HG02885 (cell line): ENCODE data around the gene ADAM12.

Experiments
- ATAC-seq: cut with Tn5 transposase; IDR thresholded peaks from one replicate; pipeline ENCODE4 v1.9.1; 2021; ENCODE audit warnings: mild to moderate bottlenecking; ENCODE audit not compliant: unreplicated experiment, poor library complexity

The ADAM12 gene

DNA sequence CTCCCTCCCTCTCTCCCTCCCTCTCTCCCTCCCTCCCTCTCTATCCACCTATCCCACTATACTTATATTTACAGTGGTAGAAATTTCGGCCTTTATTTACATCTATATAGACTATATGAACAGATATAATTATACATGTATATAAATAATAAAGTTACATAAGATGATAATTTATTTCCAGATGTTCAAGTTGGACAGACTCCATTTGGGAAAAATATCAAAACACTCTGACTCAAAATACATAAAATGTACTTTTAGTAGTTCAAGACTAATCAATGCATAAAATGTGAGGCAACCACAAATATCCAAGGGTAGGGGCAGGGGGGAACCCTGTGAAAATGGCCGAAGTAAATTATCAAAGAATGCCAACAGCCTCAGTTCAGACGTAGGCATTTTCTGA lies 288.9 kb downstream of the ADAM12 start:
- ATAC-seq = no peak

- no peak for ATAC-seq
These were observed 290.1 kb downstream of the ADAM12 start for GRCh38 chr10:126098226-126098581.

DNA sequence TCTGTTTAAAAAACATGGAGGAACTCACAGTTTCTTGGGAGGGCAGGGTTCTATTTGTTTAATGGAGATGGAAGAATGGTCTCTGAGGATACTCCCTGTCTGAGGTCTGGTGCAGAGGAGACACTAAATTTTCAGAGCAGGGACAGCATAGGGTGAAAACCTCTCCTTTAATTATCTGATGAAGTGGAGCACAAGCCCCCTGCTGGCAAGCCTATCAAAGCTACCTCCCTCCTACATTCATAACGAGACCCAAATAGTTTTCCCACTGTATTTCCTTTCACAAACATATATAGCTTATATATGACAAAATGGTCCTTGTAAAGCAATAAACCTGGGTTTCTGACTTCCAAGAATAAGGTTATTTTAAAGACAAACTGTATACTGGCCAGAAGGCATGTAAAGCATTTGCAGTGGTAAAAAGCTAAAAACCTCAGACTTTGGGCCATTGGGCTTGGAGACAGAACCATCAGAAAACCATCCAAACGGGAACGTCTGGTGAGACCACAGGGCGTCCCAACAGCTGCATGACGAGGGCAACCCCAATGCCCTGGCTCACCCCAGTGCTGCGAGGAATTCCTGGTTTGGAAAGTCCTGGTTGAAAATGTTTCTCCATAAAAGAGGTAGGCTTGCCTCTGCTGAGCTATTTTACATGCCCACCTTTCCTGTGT lies 290.6 kb downstream of the ADAM12 start:
- no peak for ATAC-seq

- ATAC-seq = no peak
These were observed 293.7 kb downstream of the ADAM12 start for GRCh38 chr10:126094537-126094936.

- no peak for ATAC-seq
These were observed 295.7 kb downstream of the ADAM12 start for GRCh38 chr10:126092366-126093215.

GRCh38 chr10:126090911-126091728 lies 297.2 kb downstream of the ADAM12 start:
- ATAC-seq = no peak

GRCh38 chr10:126090443-126090842 lies 297.8 kb downstream of the ADAM12 start:
- no peak for ATAC-seq

DNA sequence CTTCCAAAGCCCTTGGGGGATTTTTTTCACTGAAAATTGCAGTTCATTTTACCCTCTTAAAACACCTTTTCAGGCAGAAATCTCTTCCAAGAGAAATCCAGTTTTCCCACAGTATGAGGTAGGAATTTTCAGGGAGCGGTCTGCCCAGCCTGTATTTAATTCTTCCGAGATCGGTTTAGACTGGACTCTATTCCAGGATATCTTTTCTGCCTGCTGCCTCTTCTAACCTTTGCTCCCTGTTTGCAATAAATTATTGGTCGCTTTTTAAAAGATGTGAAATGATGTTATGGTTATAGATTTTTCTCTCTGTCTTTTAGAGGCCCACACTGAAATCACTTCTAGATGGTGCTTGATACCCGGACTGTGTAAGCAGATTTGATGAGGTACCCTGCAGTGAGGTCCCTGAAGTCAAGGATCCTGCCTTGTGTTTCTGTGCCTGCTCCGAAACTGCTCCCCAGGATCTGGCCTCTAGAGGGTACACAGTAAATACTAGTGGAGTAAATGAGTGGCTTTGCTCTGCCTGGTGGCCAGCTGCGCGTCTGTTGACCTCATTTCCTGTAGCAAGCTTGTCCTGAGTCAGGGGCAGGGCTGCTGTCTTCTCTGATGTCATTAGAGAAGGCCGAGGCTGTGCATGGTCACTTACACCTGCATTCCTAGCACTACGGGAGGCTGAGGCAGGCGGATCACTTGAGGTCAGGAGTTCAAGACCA lies 300.3 kb downstream of the ADAM12 start:
- ATAC-seq = no peak

DNA sequence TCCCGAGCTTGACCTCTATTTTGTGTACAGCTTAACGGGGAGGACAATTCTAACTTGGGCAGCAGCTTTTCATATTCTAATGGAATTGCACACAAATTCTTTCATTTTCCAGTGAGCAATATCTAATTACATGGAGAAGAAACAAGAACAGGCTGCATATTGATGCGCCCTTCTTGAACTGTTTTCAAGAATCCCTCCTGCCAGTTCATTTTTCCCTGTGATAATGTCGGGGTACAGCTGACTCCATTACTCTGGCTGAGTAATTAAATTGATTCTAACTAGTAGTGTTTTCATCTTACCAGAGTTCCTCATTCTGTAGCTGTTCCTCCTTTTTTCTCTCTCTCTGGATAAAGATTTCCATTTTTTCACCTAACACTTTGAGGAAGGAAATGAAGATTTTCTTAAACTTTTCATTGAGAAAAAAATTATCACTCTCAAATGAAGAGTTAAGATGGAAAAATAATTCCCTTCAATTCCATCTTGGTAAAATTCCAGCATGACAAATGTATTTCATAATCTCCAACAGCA lies 301.1 kb downstream of the ADAM12 start:
- no peak for ATAC-seq

GRCh38 chr10:126085806-126086205 lies 302.5 kb downstream of the ADAM12 start:
- no peak for ATAC-seq

GRCh38 chr10:126084369-126084768 lies 303.9 kb downstream of the ADAM12 start:
- no peak for ATAC-seq

DNA sequence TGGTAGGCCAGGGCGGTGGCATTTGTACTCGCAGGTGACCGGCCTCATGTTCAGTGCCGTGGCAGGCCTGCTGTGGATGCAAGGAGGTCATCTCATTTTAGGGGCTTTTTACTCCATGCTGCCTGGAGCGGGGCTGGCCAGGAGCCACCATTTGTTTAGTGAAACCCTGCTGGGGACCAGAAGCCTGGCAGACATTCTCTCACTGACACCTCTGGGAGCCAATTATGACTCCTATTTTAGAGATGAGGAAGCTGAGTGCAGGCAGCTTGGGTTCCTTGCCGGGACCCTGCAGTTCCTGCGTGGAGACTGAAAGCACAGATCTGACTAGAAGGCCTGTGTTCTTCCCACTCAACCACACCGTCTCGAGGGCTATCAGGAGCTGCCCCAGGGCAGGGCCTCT lies 305.3 kb downstream of the ADAM12 start:
- ATAC-seq = no peak

DNA sequence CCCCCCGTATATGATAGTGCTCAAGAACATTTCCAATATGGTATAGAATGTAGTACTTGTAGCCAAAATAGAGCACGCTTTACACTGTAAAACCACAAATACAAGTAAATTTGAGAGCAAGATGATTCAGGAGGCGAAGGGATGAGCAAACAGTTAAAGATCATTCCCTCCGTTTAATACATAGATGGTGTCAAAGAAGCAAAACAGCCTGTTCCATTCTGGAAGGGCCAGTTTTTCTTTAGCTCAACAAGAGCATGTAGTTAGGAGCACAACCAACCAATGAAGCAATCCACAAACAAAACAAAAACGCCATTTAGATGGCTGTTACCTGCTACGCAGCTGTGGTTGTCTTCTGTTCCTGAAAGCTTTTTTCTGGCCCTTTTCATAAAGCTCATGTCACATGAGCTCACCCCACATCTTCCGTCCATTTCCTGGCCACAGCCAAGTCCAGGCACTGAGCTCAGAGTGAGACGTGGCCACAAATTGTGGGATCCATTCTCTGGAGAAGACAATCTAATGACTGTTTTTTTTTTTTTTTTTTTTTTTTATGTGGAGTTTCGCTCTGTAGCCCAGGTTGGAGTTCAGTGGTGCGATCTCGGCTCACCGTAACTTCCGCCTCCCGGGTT lies 306.3 kb downstream of the ADAM12 start:
- ATAC-seq = no peak

GRCh38 chr10:126080879-126081411 lies 307.3 kb downstream of the ADAM12 start:
- no peak for ATAC-seq

DNA sequence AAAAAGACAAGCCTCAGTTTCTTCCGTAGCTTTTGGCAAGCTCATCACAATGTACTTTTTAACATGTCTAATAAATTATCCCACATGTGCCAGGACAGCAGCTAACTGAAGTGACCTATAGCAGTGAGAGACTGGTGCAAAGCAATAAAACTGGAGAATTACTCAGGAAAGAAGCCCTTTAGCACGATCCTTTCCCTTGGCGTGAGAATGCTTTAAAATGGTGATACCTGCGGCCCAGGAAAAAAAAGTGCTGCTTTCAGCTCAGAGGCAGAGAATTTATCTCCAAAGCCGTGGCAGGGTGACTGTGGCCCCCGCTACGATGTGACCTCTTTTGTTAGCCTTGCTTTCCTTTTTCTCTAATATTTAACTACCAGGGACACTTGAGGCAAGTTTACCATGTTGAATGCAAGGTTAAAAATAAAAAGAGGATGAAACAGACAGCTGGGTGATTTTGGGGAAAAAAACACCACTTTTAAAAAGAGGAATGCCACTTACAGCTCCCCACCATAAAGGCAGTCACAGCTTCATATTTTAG lies 307.9 kb downstream of the ADAM12 start:
- ATAC-seq = no peak

DNA sequence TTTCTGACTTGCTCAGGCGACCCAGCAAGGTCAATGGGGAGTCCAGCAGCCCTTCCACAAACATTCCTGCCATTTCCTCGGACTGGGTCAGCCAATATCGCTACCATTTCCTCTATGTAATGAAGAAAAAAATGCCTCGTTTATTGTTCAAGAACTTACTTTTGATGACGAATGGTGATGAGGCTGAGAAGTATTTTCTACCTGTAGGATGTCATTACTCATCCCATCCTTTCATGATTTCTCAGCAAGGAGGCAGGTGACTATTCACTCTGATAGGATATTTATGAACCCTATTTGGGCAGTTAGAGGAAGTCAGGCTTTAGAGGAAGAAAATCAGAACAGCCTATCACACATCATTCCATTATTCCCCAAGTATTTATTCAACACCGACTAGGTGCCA lies 313.3 kb downstream of the ADAM12 start:
- ATAC-seq = no peak

GRCh38 chr10:126074291-126074690 lies 314.0 kb downstream of the ADAM12 start:
- ATAC-seq = no peak

DNA sequence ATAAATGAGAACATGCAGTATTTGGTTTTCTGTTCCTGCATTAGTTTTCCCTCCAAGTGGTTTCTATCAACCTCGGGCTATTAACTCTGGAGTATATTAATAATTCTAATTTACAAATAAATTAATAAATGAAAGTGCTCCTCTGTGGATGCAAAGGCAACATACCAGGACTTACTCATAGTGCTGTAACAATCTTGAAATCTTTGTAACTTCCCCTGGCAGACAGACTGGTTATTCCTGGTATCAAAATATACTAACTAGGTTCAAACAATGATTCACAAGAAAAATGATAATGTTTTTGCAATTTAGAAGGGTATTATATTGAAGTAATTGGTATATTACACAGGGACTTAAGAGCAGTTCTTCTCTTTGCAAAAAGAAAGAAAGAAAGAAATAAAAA lies 314.7 kb downstream of the ADAM12 start:
- no peak for ATAC-seq

DNA sequence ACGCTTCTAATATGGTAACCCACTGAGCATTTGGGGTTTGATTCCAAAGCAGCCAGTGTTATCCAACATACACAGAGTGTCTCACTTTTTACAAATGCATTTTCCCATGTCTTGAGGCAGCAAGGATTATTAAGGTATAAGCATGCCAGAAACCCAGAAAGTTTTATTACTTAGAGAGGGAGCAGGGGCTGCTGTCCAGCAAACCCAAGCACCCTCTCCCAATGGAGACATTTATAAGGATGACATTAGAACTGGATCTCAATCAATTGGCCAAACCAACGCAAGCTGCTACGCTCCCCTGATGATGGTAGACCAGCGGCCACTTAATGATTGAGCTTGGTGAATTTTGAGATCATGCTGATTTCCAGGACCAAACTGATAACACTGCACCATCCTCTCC lies 315.7 kb downstream of the ADAM12 start:
- ATAC-seq = no peak
